GM12878 (cell line): ENCODE measurements around the gene KCNQ1. TPM values are rescaled to one million over a fixed set of nuclear protein-coding genes. Genes with fewer than 3 reads are reported as not detected.

Experiments
- ATAC-seq: fragments of 200-7000 bp; cut with Tn5 transposase; 3 replicates; pipeline ENCODE4 v1.9.1; 2020; ENCODE audit warnings: mild to moderate bottlenecking, moderate library complexity
- BruUV-seq: library from RNA; stranded (reverse); fragments of 400-500 nt; replicated peaks from 2 replicates; lab custom pipeline; 2021; lab: Mats Ljungman, UMichigan
- CTCF ChIA-PET: fragments of 300-600 bp; sonication (Branson Sonifier 250); formaldehyde crosslinking; extraction: SDS; loops from one replicate; lab custom pipeline; 2021; ENCODE audit warnings: inconsistent platforms; lab: Yijun Ruan, JAX
- POLR2A ChIA-PET: fragments of 350-600 bp; formaldehyde crosslinking; extraction: SDS; loops from one replicate; lab custom pipeline; 2021; ENCODE audit warnings: inconsistent platforms; lab: Charles Lee
- RAD21 ChIA-PET: fragments of 300-600 bp; sonication (Branson Sonifier 250); formaldehyde crosslinking; loops from one replicate; lab custom pipeline; 2023; ENCODE audit warnings: antibody characterized with exemption; ENCODE audit not compliant: unreplicated experiment; lab: Charles Lee
- SMC1A ChIA-PET: fragments of 300-600 bp; sonication (Branson Sonifier 250); formaldehyde crosslinking; loops from one replicate; lab custom pipeline; 2023; ENCODE audit not compliant: unreplicated experiment, uncharacterized antibody; lab: Charles Lee
- DNase-seq: peaks from one replicate; pipeline ENCODE4 v3.0.0-alpha.2; 2011; ENCODE audit warnings: low read depth, low spot score
- FAIRE-seq: peaks from 3 replicates; lab custom pipeline; 2011; peaks lifted over from hg19 to GRCh38; lab: Jason Lieb, UNC
- H2AFZ ChIP-seq: 2 replicates; pipeline ENCODE4 v1.6.0; 2011; ENCODE audit warnings: low read depth, low read length, control low read depth; ENCODE audit not compliant: control insufficient read depth
- H3K27ac ChIP-seq: 2 replicates; pipeline ENCODE4 v1.5.1; 2011; ENCODE audit warnings: control low read depth; ENCODE audit not compliant: control insufficient read depth, insufficient read depth
- H3K27me3 ChIP-seq, 2 experiments: replicated peaks in 1 of 2; 2 replicates each; pipeline versions ENCODE4 v1.6.0 to v1.6.1; 2011; ENCODE audit warnings: low read length in 1 of 2; ENCODE audit not compliant: control insufficient read depth in 2 of 2, insufficient read depth in 2 of 2
- H3K36me3 ChIP-seq, 2 experiments: 2 replicates each; pipeline ENCODE4 v1.5.1; 2011; ENCODE audit warnings: low read length in 1 of 2; ENCODE audit not compliant: control insufficient read depth in 2 of 2, insufficient read depth in 2 of 2
- H3K4me1 ChIP-seq: 2 replicates; pipeline ENCODE4 v1.6.1; 2011; ENCODE audit warnings: mild to moderate bottlenecking, low read length, moderate library complexity, mixed read lengths; ENCODE audit not compliant: control insufficient read depth, insufficient read depth
- H3K4me2 ChIP-seq: 2 replicates; pipeline ENCODE4 v1.6.0; 2011; ENCODE audit warnings: control low read depth; ENCODE audit not compliant: control insufficient read depth, insufficient read depth
- H3K4me3 ChIP-seq: fragments of 200-600 bp; sonication (generic); 2 replicates; pipeline ENCODE4 v1.5.1; 2016
- H3K79me2 ChIP-seq: 2 replicates; pipeline ENCODE4 v1.6.0; 2011; ENCODE audit warnings: low read length; ENCODE audit not compliant: control insufficient read depth, insufficient read depth
- H3K9ac ChIP-seq: 2 replicates; pipeline ENCODE4 v1.8.0; 2011; ENCODE audit warnings: low read length, control low read depth, mixed read lengths; ENCODE audit not compliant: control insufficient read depth, insufficient read depth
- H3K9me3 ChIP-seq: replicated peaks from 3 replicates; pipeline ENCODE4 v1.5.1; 2011; ENCODE audit warnings: mild to moderate bottlenecking, low read length; ENCODE audit not compliant: control insufficient read depth, insufficient read depth
- H4K20me1 ChIP-seq: 2 replicates; pipeline ENCODE4 v1.6.0; 2011; ENCODE audit not compliant: control insufficient read depth, insufficient read depth
- IKZF2 ChIP-seq, 2 experiments: fragments of 450-650 bp; IDR thresholded peaks; 2 replicates each; pipeline ENCODE4 v1.6.1; 2017; ENCODE audit warnings: mild to moderate bottlenecking in 2 of 2, moderate library complexity in 2 of 2
- JUNB ChIP-seq: IDR thresholded peaks from 2 replicates; pipeline ENCODE4 v1.6.1; 2016; ENCODE audit warnings: antibody characterized with exemption, mild to moderate bottlenecking
- MEF2A ChIP-seq: IDR thresholded peaks from 2 replicates; pipeline ENCODE4 v1.6.1; 2011; ENCODE audit warnings: low read depth, mild to moderate bottlenecking, low read length, moderate library complexity; ENCODE audit not compliant: insufficient read depth
- MEF2B ChIP-seq: fragments of 450-650 bp; IDR thresholded peaks from 2 replicates; pipeline ENCODE4 v1.6.1; 2018; ENCODE audit warnings: mild to moderate bottlenecking, moderate library complexity; ENCODE audit not compliant: partially characterized antibody, poor library complexity, severe bottlenecking
- NBN ChIP-seq: fragments of 450-650 bp; IDR thresholded peaks from 2 replicates; pipeline ENCODE4 v1.6.1; 2016
- NR2C2 ChIP-seq: IDR thresholded peaks from 2 replicates; pipeline ENCODE4 v1.6.1; 2011; ENCODE audit warnings: borderline replicate concordance, low read depth; ENCODE audit not compliant: control insufficient read depth, insufficient read length
- RBBP5 ChIP-seq: fragments of 200-600 bp; sonication (generic); conservative IDR thresholded peaks from 2 replicates; pipeline ENCODE4 v1.6.1; 2016
- SPI1 ChIP-seq: IDR thresholded peaks from 2 replicates; pipeline ENCODE4 v1.6.1; 2011; ENCODE audit warnings: low read depth, mild to moderate bottlenecking, low read length, moderate library complexity, borderline replicate concordance; ENCODE audit not compliant: insufficient read depth
- SREBF2 ChIP-seq: IDR thresholded peaks from 2 replicates; pipeline ENCODE4 v1.6.1; 2012; ENCODE audit warnings: mild to moderate bottlenecking, low read length
- STAT1 ChIP-seq: fragments of 450-650 bp; conservative IDR thresholded peaks from 2 replicates; pipeline ENCODE4 v1.6.1; 2014; ENCODE audit warnings: antibody characterized with exemption, mild to moderate bottlenecking
- ZNF384 ChIP-seq: IDR thresholded peaks from 2 replicates; pipeline ENCODE4 v1.6.1; 2012; ENCODE audit warnings: low read depth, mild to moderate bottlenecking, low read length, improper control_type of control experiment, borderline replicate concordance
- WGBS: methylation state at CpG from one replicate; pipeline ENCODE4 v1.1.6; 2016; ENCODE audit warnings: low lambda C conversion rate; ENCODE audit not compliant: insufficient replicate concordance, insufficient coverage; ENCODE audit errors: missing lambda C conversion rate; 5-methylcytosine and 5-hydroxymethylcytosine counted together
- in situ Hi-C: fragments of 300-500 bp; cut with MboI; formaldehyde crosslinking; loops from 9 replicates; pipeline ENCODE4 v1.14.3; 2018; ENCODE audit warnings: mixed read lengths
- intact Hi-C: fragments of 100-400 bp; cut with micrococcal nuclease; formaldehyde crosslinking; loops from one replicate; pipeline ENCODE4 v1.14.2; 2022; ENCODE audit not compliant: unreplicated experiment
- polyA plus RNA-seq, 11 experiments: library from polyadenylated mRNA; depleted of rRNA in 4 of 11; unstranded in 6 of 11; stranded (reverse) in 5 of 11; fragments of >200 nt; fragmentation: Nextera tagmentation in 4 of 11; fragmentation: Illumina TruSeq in 1 of 11; extraction: Ambion mirVana in 4 of 11; extraction: Trizol in 1 of 11; gene quantifications; 1 replicate in 1 of 11; 2 replicates in 10 of 11; pipeline versions ENCODE4 v1.2.1 to v1.2.3, GENCODE V29; 2011 to 2016; ENCODE audit warnings: inconsistent platforms in 2 of 11, missing spikeins in 2 of 11, low read depth in 1 of 11
- total RNA-seq, 4 experiments: library from RNA; depleted of rRNA in 3 of 4; stranded (reverse); fragments of >200 nt in 3 of 4; fragmentation: Illumina TruSeq in 1 of 4; extraction: Trizol in 1 of 4; gene quantifications; 2 replicates each; pipeline versions ENCODE4 v1.2.1 to v1.2.3, GENCODE V29; 2013 to 2021
- TF ChIP-seq, protein P1 (sequence below): IDR thresholded peaks from 2 replicates; pipeline ENCODE4 v1.6.1; 2011; ENCODE audit warnings: borderline replicate concordance, low read depth, mild to moderate bottlenecking, moderate library complexity, mixed read lengths, low read length; ENCODE audit not compliant: insufficient read depth; ENCODE audit errors: extremely low read length
- TF ChIP-seq, protein P2 (sequence below): fragments of 450-650 bp; IDR thresholded peaks from 2 replicates; pipeline ENCODE4 v1.6.1; 2016; ENCODE audit warnings: mild to moderate bottlenecking
- TF ChIP-seq, protein P3 (sequence below): IDR thresholded peaks from 2 replicates; pipeline ENCODE4 v1.6.1; 2011; ENCODE audit warnings: low read depth, low read length, improper control_type of control experiment, borderline replicate concordance

The KCNQ1 gene
- total and polyA plus RNA-seq, 10 of the 15 experiments (the other 5 are each of a cell fraction or from before 2014, with no cell fraction given) = 0.03 to 0.15 (median 0.12) TPM; not detected in 7

DNA sequence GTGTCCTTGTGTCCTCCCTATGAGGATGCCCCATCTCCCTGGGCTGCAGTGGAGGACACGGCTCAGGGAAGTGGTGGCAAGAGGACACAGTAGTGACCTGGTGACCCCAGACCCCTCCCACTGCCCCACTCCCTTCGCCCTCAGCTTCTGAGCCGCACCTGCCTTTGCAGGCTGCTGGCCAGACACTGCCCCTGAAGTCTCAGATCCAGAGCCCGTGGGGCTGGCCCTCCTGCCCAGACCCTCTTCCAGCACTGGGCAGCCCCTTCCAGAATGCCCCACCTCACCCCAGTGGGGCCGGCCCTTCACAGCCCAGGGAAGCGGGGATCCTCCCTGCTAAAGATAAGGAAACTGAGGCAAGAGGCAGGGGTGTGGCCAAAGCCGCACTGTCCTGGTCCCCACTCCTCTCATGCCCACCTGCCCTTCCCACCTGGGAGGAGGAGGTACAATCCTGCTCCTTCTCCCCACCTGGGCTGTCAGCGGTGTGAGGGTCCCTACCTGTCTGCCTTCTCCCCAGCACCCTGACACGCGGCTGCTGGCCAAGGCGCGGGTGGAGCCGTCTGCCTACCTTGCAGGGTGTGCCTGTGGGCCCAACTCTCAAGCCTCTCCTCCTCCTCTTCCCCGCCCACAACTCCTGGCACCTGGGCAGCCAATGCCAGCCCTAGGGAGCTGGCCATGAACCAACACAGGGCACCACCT lies 17.8 kb upstream of the KCNQ1 start:
- 46% methylated on average over 14 of the region's 14 CpGs for WGBS
- Histone ChIP-seq H3K27me3 (no peaks in the 10 kb centered on the region), H3K27ac (no peak overlapping the region), H3K36me3 (no peaks in the 10 kb centered on the region), H4K20me1 (no peaks in the 10 kb centered on the region), H3K79me2 (no peaks in the 10 kb centered on the region), H3K9me3 (no peaks in the 10 kb centered on the region; the same call in 2 of the 3 replicates), H3K9ac (no peak overlapping the region), H3K4me3 (no peak overlapping the region), H3K4me1 (no peaks in the 10 kb centered on the region), H2AFZ (no peak overlapping the region), H3K4me2 (no peak overlapping the region)
- ATAC-seq (no peak), DNase-seq (no peak), FAIRE-seq (no peak)
- ChIA-PET RAD21 (interaction anchor here (0.8 to 1.7 kb wide), 3 partner anchors 102 to 106 kb away, joined by 3 to 5 read pairs (median 4); no protein-coding TSS in a partner anchor), CTCF (interaction anchor here (1.1 to 1.9 kb wide), 3 partner anchors 104 to 122 kb away, joined by 8 to 10 read pairs (median 10); no protein-coding TSS in a partner anchor), POLR2A (no interaction called here), SMC1A (interaction anchor here (0.9 to 1.1 kb wide), 2 partner anchors 105 to 461 kb away, joined by 3 to 8 read pairs; no protein-coding TSS in a partner anchor)
- TF ChIP-seq SREBF2 = no peak
- TF ChIP-seq, protein P1, sequence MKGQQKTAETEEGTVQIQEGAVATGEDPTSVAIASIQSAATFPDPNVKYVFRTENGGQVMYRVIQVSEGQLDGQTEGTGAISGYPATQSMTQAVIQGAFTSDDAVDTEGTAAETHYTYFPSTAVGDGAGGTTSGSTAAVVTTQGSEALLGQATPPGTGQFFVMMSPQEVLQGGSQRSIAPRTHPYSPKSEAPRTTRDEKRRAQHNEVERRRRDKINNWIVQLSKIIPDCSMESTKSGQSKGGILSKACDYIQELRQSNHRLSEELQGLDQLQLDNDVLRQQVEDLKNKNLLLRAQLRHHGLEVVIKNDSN = no peak
- TF ChIP-seq, protein P2, sequence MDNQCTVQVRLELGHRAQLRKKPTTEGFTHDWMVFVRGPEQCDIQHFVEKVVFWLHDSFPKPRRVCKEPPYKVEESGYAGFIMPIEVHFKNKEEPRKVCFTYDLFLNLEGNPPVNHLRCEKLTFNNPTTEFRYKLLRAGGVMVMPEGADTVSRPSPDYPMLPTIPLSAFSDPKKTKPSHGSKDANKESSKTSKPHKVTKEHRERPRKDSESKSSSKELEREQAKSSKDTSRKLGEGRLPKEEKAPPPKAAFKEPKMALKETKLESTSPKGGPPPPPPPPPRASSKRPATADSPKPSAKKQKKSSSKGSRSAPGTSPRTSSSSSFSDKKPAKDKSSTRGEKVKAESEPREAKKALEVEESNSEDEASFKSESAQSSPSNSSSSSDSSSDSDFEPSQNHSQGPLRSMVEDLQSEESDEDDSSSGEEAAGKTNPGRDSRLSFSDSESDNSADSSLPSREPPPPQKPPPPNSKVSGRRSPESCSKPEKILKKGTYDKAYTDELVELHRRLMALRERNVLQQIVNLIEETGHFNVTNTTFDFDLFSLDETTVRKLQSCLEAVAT = no peak
- no peak for TF ChIP-seq NBN
- TF ChIP-seq ZNF384 = no peak
- TF ChIP-seq RBBP5 = no peak
- no peak for TF ChIP-seq STAT1
- TF ChIP-seq MEF2B = no peak
- TF ChIP-seq, protein P3, sequence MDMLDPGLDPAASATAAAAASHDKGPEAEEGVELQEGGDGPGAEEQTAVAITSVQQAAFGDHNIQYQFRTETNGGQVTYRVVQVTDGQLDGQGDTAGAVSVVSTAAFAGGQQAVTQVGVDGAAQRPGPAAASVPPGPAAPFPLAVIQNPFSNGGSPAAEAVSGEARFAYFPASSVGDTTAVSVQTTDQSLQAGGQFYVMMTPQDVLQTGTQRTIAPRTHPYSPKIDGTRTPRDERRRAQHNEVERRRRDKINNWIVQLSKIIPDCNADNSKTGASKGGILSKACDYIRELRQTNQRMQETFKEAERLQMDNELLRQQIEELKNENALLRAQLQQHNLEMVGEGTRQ = no peak
- no peak for TF ChIP-seq MEF2A
- no peak for TF ChIP-seq IKZF2 (IDR thresholded peaks at IDR 0.05)
- no peak for TF ChIP-seq SPI1
- no peak for TF ChIP-seq NR2C2
- TF ChIP-seq JUNB = no peak
- in situ Hi-C loops (loop anchor here (5.0 kb wide), 2 partner anchors 105 to 450 kb away; no protein-coding TSS in a partner anchor), intact Hi-C loops (loop anchor here (10.0 kb wide), 1 partner anchor 58 kb away; no protein-coding TSS in a partner anchor)
- BruUV-seq = no TSS peak
